ENCODE measurements around the gene UBASH3A. TPM values are rescaled to one million over a fixed set of nuclear protein-coding genes. Genes with fewer than 3 reads are reported as not detected.

UBASH3A gene
- polyA plus RNA-seq, 3 donors, result not detected

DNA sequence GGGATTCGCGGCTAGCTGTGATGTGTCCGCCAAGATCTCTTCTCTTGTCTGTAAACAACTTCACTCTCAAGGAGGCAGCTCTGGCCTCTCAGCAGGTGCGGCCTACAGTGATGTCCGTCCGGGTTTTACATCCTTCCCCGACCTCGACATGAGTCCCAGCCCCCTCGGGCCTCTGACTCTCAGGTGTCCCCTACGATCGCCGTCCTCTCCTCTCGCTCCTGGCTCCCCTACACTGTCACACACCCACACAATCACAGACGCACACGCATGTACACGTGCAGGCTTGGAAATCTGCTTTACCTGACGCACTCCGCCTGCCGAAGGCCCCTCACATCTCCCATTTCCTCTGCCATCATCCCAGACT is 93.1 kb downstream of the UBASH3A start:
- peaks cover 0 to 3% of the 10 kb centered on the region in 2 donors for H3K27me3 ChIP-seq (ENCODE audit: control insufficient read depth in 2 of 2, insufficient read depth in 2 of 2, low read length in 2 of 2)
- H4K20me1 ChIP-seq (ENCODE audit: insufficient read depth, low read length), result no peaks in the 10 kb centered on the region
- peaks cover 13 to 17% of the 10 kb centered on the region in 2 donors for H3K4me1 ChIP-seq (ENCODE audit: control insufficient read depth in 1 of 2, insufficient read depth in 2 of 2, low read length in 2 of 2)
- intact Hi-C loops (cut with micrococcal nuclease), result loop anchor here in 1 of 2 donors (5.0 kb wide), 1 partner anchor 35 kb away; no protein-coding TSS in a partner anchor
- peak overlapping the region; percentile 38 to 83 (median 74) for H3K4me3 ChIP-seq (replicated peaks in 1 of 3; ENCODE audit: low read depth in 2 of 3, low read length in 3 of 3)
- H3K9ac ChIP-seq (ENCODE audit: insufficient read depth, low read length, poor library complexity, severe bottlenecking), result peak overlapping the region; percentile 68
- H3K27me3 Mint-ChIP-seq (ENCODE audit: low read depth in 3 of 3), result peaks cover 2 to 5% (median 5%) of the 10 kb centered on the region in 3 donors
- H3K27ac ChIP-seq (ENCODE audit: low read depth in 1 of 2, low read length in 2 of 2), result peak overlapping the region; percentile 20 to 79
- H3K4me1 Mint-ChIP-seq, result peaks cover 18% of the 10 kb centered on the region
- no peaks in the 10 kb centered on the region for H3K36me3 ChIP-seq (replicated peaks in 1 of 2; ENCODE audit: control insufficient read depth in 1 of 2, insufficient read depth in 2 of 2, low read length in 2 of 2)
- TF ChIP-seq, protein P1, sequence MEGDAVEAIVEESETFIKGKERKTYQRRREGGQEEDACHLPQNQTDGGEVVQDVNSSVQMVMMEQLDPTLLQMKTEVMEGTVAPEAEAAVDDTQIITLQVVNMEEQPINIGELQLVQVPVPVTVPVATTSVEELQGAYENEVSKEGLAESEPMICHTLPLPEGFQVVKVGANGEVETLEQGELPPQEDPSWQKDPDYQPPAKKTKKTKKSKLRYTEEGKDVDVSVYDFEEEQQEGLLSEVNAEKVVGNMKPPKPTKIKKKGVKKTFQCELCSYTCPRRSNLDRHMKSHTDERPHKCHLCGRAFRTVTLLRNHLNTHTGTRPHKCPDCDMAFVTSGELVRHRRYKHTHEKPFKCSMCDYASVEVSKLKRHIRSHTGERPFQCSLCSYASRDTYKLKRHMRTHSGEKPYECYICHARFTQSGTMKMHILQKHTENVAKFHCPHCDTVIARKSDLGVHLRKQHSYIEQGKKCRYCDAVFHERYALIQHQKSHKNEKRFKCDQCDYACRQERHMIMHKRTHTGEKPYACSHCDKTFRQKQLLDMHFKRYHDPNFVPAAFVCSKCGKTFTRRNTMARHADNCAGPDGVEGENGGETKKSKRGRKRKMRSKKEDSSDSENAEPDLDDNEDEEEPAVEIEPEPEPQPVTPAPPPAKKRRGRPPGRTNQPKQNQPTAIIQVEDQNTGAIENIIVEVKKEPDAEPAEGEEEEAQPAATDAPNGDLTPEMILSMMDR (IDR thresholded peaks at IDR 0.05), result no peak
- H3K4me3 Mint-ChIP-seq, result peak overlapping the region; percentile 89 to 90
- peak overlapping the region; percentile 84 to 94 (median 90) for H3K27ac Mint-ChIP-seq
- WGBS (ENCODE audit: insufficient coverage), result 6% methylated on average over 12 of the region's 19 CpGs
- no peaks in the 10 kb centered on the region for H3K9me3 ChIP-seq (replicated peaks in 1 of 2; ENCODE audit: control insufficient read depth in 1 of 2, insufficient read depth in 1 of 2, low read length in 2 of 2)
- H3K79me2 ChIP-seq (ENCODE audit: insufficient read depth, low read length), result no peaks in the 10 kb centered on the region
- no peak for DNase-seq
- peak overlapping the region; percentile 95 for H3K4me2 ChIP-seq (replicated peaks; ENCODE audit: extremely low read depth, low read length, poor library complexity, severe bottlenecking)
- H3K36me3 Mint-ChIP-seq, result no peaks in the 10 kb centered on the region
- H3K9me3 Mint-ChIP-seq, result no peaks in the 10 kb centered on the region
- peak overlapping the region; percentile 94 for H2AFZ ChIP-seq (ENCODE audit: insufficient read depth, low read depth, low read length, poor library complexity, severe bottlenecking)

Small RNA genes within 50 kb of the gene (small RNA-seq; reads per million reads assigned to genes)
- not detected for gene RNU6-1149P (ENCODE audit: insufficient read length, low read depth)

Other genes with a start within 250 kb of the UBASH3A start
- gene ABCG1, start 184.8 kb upstream of the UBASH3A start, polyA plus RNA-seq, result 1 to 10 TPM; 3.0 to 5.2 (median 3.5) TPM
- under 1 TPM in 1 of 3 donors, not detected in 2; 0.07 TPM for gene TFF3, start 88.5 kb upstream of the UBASH3A start, polyA plus RNA-seq
- not detected for gene TFF2, start 52.9 kb upstream of the UBASH3A start, polyA plus RNA-seq
- not detected for gene TFF1, start 37.4 kb upstream of the UBASH3A start, polyA plus RNA-seq
- gene TMPRSS3, start 7.8 kb upstream of the UBASH3A start, polyA plus RNA-seq, result under 1 TPM in 1 of 3 donors, not detected in 2; 0.30 TPM
- gene RSPH1, start 92.3 kb downstream of the UBASH3A start, polyA plus RNA-seq, result under 1 TPM in 1 of 3 donors, not detected in 2; 0.03 TPM
- gene SLC37A1, start 110.0 kb downstream of the UBASH3A start, polyA plus RNA-seq, result 10 to 100 TPM in 1 of 3 donors, 1 to 10 TPM in 2; 2.7 to 12.4 (median 4.3) TPM
- under 1 TPM in 2 of 3 donors, not detected in 1; 0.05 to 0.52 TPM for gene PDE9A, start 249.7 kb downstream of the UBASH3A start, polyA plus RNA-seq